ENCODE data around the gene JMJD1C.
"Not testable (repeated sequence)": the region's sequence is repeated elsewhere in the genome, so short reads cannot be mapped to it uniquely, and the experiment has no call there.

JMJD1C gene

DNA sequence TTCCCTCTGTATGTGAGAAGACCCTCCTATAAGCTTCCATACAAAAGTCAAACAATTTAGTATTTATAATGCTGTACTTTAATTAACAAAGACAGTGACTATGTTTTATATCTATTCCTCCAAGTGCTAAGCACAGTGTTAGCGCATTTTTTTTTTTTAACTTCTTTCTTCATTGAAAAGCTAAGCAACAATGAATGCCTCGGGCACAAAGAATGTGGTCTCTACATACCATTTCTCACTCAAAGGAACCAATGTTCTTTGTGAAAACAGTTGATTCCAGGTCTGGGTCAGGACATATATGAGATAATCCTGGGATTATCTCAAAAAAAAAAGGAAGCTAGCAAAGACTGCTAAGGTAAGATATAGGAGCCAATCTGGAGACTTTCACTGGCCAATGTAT lies 29.2 kb upstream of the JMJD1C start:
- no peaks in the 10 kb centered on the region for H3K27me3 ChIP-seq (ENCODE audit: low read depth)
- DNase-seq (ENCODE audit: low spot score in 2 of 2), result peak; percentile 22 to 62
- H3K36me3 ChIP-seq (replicated peaks), result no peaks in the 10 kb centered on the region
- in situ Hi-C loops (cut with MboI; ENCODE audit: low sequenced_read_pairs), result no loop called here
- H3K4me3 ChIP-seq, result no peak overlapping the region
- peaks cover 4% of the 10 kb centered on the region for H3K4me1 ChIP-seq
- no peaks in the 10 kb centered on the region for H3K9me3 ChIP-seq

DNA sequence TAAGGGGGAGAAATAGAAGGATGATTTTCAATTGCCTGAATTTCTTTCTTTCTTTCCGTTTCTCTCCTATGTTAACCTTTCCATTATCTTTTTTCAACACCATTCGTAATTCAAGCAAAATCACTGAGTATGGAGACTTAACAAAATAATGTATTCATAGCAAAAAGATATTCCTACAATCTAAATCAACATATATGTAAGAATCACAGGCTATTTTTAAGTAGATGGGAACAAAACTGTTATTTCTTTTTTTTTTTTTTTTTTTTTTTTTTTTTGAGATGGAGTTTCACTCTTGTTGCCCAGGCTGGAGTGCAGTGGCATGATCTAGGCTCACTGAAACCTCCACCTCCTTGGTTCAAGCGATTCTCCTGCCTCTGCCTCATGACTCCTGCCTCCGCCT lies 27.2 kb upstream of the JMJD1C start:
- no peak for DNase-seq (ENCODE audit: low spot score in 2 of 2)

GRCh38 chr10:63492317-63492690 lies 26.5 kb upstream of the JMJD1C start:
- H3K36me3 ChIP-seq (replicated peaks); H3K9me3 ChIP-seq; H3K4me1 ChIP-seq; H3K4me3 ChIP-seq; in situ Hi-C loops (cut with MboI; ENCODE audit: low sequenced_read_pairs); DNase-seq (ENCODE audit: low spot score in 2 of 2); H3K27me3 ChIP-seq (ENCODE audit: low read depth): not testable (repeated sequence)

More for the DNA sequence above, 27.2 kb upstream of the JMJD1C start:
- Histone ChIP-seq H3K9me3 (no peaks in the 10 kb centered on the region), H3K4me1 (peaks cover 4% of the 10 kb centered on the region), H3K36me3 (replicated peaks) (no peaks in the 10 kb centered on the region), H3K27me3 (ENCODE audit: low read depth) (no peaks in the 10 kb centered on the region), H3K4me3 (no peak overlapping the region)
- in situ Hi-C loops (cut with MboI; ENCODE audit: low sequenced_read_pairs), result no loop called here

DNA sequence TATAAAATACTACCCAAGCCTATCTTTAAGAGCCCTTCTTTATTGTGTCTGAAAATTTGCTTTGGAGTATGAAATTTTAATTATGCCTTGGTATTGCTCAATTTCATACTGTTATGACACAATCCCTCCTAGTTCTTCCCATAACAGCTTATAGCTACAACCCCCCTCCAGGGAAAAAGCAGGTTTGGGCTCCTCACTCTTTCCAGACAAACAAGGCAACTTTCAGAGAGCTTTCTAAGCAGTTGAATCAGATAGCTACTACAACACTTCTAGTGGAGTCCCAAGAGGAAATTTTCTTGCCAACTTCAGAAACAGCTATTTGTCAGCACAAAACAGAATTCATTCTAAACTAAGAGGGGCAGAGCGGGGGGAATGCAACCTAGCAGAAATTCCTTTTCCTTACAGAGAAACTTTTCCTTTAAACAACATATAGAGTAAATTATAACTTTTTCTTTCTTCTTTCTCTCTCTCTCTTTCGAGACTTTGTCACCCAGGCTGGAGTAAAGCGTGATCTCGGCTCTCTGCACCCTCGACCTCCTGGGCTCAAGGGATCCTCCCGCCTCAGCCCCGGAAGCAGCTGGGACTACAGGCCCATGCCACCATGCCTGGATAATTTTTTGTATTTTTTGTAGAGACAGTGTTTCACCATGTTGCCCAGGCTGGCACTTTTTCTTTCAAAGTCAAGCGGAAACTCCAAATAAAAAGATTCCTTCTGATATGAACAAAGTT lies 26.0 kb upstream of the JMJD1C start:
- in situ Hi-C loops (cut with MboI; ENCODE audit: low sequenced_read_pairs), result no loop called here
- Histone ChIP-seq H3K27me3 (ENCODE audit: low read depth) (no peaks in the 10 kb centered on the region), H3K36me3 (replicated peaks) (no peaks in the 10 kb centered on the region), H3K9me3 (no peaks in the 10 kb centered on the region), H3K4me3 (no peak overlapping the region), H3K4me1 (peaks cover 4% of the 10 kb centered on the region)
- no peak for DNase-seq (ENCODE audit: low spot score in 2 of 2)

DNA sequence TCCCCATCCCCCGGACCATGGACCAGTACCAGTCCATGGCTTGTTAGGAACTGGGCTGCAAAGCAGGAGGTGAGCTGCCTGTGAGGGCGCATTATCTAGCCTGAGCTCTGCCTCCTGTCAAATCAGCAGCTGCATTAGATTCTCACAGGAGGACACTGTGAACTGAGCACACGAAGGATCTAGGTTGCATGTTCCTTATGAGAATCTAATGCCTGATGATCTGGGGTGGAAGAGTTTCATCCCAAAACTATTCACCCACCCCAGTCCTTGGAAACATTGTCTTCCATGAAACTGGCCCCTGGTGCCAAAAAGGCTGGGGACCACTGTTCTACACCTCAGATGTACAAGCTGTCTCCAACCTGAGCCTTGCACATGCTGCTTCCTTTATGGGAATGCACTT lies 24.1 kb upstream of the JMJD1C start:
- Histone ChIP-seq H3K36me3 (replicated peaks) (no peaks in the 10 kb centered on the region), H3K27me3 (ENCODE audit: low read depth) (no peaks in the 10 kb centered on the region), H3K9me3 (no peaks in the 10 kb centered on the region), H3K4me3 (no peak overlapping the region), H3K4me1 (peaks cover 3% of the 10 kb centered on the region)
- no peak for DNase-seq (ENCODE audit: low spot score in 2 of 2)
- in situ Hi-C loops (cut with MboI; ENCODE audit: low sequenced_read_pairs), result no loop called here

- no peaks in the 10 kb centered on the region for H3K36me3 ChIP-seq (replicated peaks)
- H3K9me3 ChIP-seq, result no peaks in the 10 kb centered on the region
- no peak overlapping the region for H3K4me3 ChIP-seq
- peaks cover 4% of the 10 kb centered on the region; the same call in 1 of the 2 replicates for H3K4me1 ChIP-seq
- DNase-seq (ENCODE audit: low spot score in 2 of 2), result no peak
- no peaks in the 10 kb centered on the region for H3K27me3 ChIP-seq (ENCODE audit: low read depth)
- in situ Hi-C loops (cut with MboI; ENCODE audit: low sequenced_read_pairs), result no loop called here
Observed at GRCh38 chr10:63487990-63488389, 22.2 kb upstream of the JMJD1C start.

- no peaks in the 10 kb centered on the region for H3K27me3 ChIP-seq (ENCODE audit: low read depth)
- no peak for DNase-seq (ENCODE audit: low spot score in 2 of 2)
- H3K9me3 ChIP-seq, result no peaks in the 10 kb centered on the region
- in situ Hi-C loops (cut with MboI; ENCODE audit: low sequenced_read_pairs), result no loop called here
- H3K36me3 ChIP-seq (replicated peaks), result no peaks in the 10 kb centered on the region
- no peak overlapping the region for H3K4me3 ChIP-seq
- H3K4me1 ChIP-seq, result peaks cover 9% of the 10 kb centered on the region; the same call in 1 of the 2 replicates
Observed at GRCh38 chr10:63483983-63484382, 18.2 kb upstream of the JMJD1C start.

DNA sequence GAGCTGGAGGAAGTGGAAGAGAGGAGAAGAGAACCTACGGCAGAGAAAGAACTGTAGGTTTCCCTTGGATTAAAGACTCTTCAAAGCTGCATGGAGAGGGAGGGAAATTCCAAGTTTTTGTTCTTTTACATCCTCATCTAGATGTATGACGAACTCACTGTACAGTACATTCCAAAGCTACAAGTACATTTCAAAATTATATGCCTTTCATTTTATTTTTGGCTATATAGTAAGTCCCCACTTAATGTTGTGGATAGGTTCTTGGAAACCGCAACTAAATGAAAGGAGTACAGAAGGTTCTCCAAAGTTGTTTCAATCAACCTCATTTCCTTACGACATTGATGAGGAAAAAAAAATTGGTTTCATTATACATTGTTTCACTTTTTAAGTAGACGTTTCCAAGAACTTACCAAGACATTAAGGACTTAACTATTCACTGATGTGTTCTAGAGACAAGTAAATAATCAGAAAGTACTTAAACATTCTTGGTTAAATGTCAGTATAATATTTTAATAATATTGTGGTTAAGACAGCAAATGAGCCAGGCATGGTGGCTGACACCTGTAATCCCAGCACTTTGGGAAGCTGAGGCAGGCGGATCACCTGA lies 16.1 kb upstream of the JMJD1C start:
- Histone ChIP-seq H3K9me3 (no peaks in the 10 kb centered on the region), H3K27me3 (ENCODE audit: low read depth) (no peaks in the 10 kb centered on the region), H3K4me3 (no peak overlapping the region), H3K36me3 (replicated peaks) (no peaks in the 10 kb centered on the region), H3K4me1 (peaks cover 9% of the 10 kb centered on the region; the same call in 1 of the 2 replicates)
- in situ Hi-C loops (cut with MboI; ENCODE audit: low sequenced_read_pairs), result no loop called here
- no peak for DNase-seq (ENCODE audit: low spot score in 2 of 2)

- in situ Hi-C loops (cut with MboI; ENCODE audit: low sequenced_read_pairs), result no loop called here
- DNase-seq (ENCODE audit: low spot score in 2 of 2), result no peak
- Histone ChIP-seq H3K36me3 (replicated peaks) (no peaks in the 10 kb centered on the region), H3K9me3 (no peaks in the 10 kb centered on the region), H3K4me1 (peaks cover 9% of the 10 kb centered on the region; the same call in 1 of the 2 replicates), H3K27me3 (ENCODE audit: low read depth) (no peaks in the 10 kb centered on the region), H3K4me3 (no peak overlapping the region)
Observed at GRCh38 chr10:63480237-63480636, 14.5 kb upstream of the JMJD1C start.

GRCh38 chr10:63478564-63478963 lies 12.8 kb upstream of the JMJD1C start:
- Histone ChIP-seq H3K4me1 (peaks cover 6% of the 10 kb centered on the region; the same call in 1 of the 2 replicates), H3K36me3 (replicated peaks) (no peaks in the 10 kb centered on the region), H3K4me3 (no peak overlapping the region), H3K27me3 (ENCODE audit: low read depth) (no peaks in the 10 kb centered on the region), H3K9me3 (no peaks in the 10 kb centered on the region)
- in situ Hi-C loops (cut with MboI; ENCODE audit: low sequenced_read_pairs), result no loop called here
- no peak for DNase-seq (ENCODE audit: low spot score in 2 of 2)

DNA sequence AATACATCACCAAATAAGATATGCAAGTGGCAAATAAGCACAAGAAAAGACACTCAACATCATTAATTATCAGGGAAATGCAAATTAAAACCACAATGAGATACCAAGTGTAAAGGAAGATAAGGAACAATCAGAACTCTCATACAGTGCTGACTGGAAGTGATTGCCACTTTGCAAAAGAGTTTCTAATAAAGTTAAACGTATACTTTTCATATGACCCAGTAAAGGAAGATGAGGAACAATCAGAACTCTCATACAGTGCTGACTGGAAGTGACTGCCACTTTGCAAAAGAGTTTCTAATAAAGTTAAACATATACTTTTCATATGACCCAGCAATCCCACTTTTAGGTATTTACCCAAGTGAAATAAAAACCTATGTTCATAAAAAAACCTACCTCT lies 12.2 kb upstream of the JMJD1C start:
- no peaks in the 10 kb centered on the region for H3K36me3 ChIP-seq (replicated peaks)
- no peaks in the 10 kb centered on the region for H3K27me3 ChIP-seq (ENCODE audit: low read depth)
- no peak for DNase-seq (ENCODE audit: low spot score in 2 of 2)
- in situ Hi-C loops (cut with MboI; ENCODE audit: low sequenced_read_pairs), result no loop called here
- peaks cover 5% of the 10 kb centered on the region; the same call in 1 of the 2 replicates for H3K4me1 ChIP-seq
- H3K4me3 ChIP-seq, result no peak overlapping the region
- no peaks in the 10 kb centered on the region for H3K9me3 ChIP-seq

GRCh38 chr10:63474488-63474887 lies 8.7 kb upstream of the JMJD1C start:
- no peak for DNase-seq (ENCODE audit: low spot score in 2 of 2)
- H3K4me1 ChIP-seq, result no peaks in the 10 kb centered on the region
- H3K36me3 ChIP-seq (replicated peaks), result no peaks in the 10 kb centered on the region
- H3K27me3 ChIP-seq (ENCODE audit: low read depth), result no peaks in the 10 kb centered on the region
- in situ Hi-C loops (cut with MboI; ENCODE audit: low sequenced_read_pairs), result no loop called here
- no peaks in the 10 kb centered on the region for H3K9me3 ChIP-seq
- no peak overlapping the region for H3K4me3 ChIP-seq

DNA sequence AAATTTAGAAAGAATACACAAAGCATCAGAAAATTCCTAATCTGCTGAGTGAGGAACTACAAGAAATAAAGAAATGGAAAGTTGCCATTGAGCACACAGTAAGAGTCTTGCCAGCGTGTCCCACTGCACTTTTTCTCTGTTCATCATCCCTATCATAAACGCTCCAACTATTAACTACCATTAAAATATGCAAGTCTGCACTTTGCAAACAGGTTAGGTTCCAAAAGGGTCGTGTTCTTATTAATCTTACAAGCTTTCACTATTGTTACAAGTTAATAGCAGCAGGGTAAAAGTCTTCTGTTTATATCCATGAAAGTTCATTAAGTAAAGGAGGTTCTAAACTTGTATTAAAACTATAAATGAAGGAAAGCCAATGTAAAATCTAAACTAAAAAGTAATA lies 5.2 kb upstream of the JMJD1C start:
- in situ Hi-C loops (cut with MboI; ENCODE audit: low sequenced_read_pairs), result no loop called here
- Histone ChIP-seq H3K36me3 (replicated peaks) (no peaks in the 10 kb centered on the region), H3K27me3 (ENCODE audit: low read depth) (no peaks in the 10 kb centered on the region), H3K9me3 (no peaks in the 10 kb centered on the region), H3K4me3 (no peak overlapping the region), H3K4me1 (peaks cover 14% of the 10 kb centered on the region)
- DNase-seq (ENCODE audit: low spot score in 2 of 2), result no peak

GRCh38 chr10:63468947-63469346 lies 3.2 kb upstream of the JMJD1C start:
- no peak overlapping the region for H3K4me3 ChIP-seq
- peaks cover 16% of the 10 kb centered on the region for H3K4me1 ChIP-seq
- no peaks in the 10 kb centered on the region for H3K27me3 ChIP-seq (ENCODE audit: low read depth)
- DNase-seq (ENCODE audit: low spot score in 2 of 2), result no peak
- H3K9me3 ChIP-seq, result no peaks in the 10 kb centered on the region
- in situ Hi-C loops (cut with MboI; ENCODE audit: low sequenced_read_pairs), result no loop called here
- H3K36me3 ChIP-seq (replicated peaks), result no peaks in the 10 kb centered on the region
